GM19455 (cell line): ENCODE results near the gene FAM118B.

Source experiments
- ATAC-seq: cut with Tn5 transposase; IDR thresholded peaks from one replicate; pipeline ENCODE4 v1.9.1; 2021; ENCODE audit not compliant: unreplicated experiment

FAM118B gene

DNA sequence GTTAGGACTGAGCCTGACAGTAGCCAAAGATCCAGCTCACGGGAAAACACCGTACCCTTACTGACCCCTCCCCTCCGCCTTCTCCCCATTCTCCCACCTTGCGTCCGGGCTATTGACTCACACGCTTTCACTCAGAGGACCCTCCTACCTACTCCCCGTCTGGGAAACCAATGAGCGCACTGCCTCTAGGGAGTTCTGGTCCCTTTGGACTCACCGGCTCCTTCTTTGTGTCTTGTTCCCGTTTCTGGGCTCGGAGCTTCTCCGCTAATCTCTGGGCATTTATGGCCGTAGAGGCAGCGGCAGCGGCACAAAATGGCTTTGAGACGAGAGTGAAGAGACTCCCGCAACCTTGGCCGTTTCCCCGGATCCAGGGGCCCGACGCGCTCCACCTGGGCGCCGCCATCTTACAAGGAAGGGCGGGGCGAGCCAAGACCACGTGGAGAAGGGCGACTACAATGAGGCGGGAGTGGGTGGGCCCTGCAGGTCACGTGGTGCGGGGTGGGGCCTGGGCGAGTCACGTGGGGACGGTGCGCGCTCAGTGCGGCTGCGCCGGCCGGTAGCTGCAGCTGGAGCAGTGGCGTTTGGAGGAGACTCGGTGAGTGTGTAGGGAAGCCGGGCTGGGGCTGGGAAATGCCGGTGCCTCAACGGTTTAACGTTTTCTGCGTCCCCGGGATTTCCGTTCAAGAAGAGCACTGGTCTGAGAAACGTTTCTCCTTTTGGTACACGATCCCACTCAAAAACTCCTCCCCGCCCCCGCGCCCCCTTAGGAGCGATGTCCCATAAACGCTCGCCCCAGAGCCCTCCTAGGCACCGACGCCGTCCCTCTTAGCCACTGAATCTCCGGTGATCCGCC lies at the start of gene FAM118B, which contains the start of gene RPUSD4:
FAM118B (plus strand) TSS at position 547 of the 853 bp plus-strand sequence. CDS start 23,220 bp downstream, outside the sequence.
RPUSD4 (minus strand) TSS at position 415 of the 853 bp plus-strand sequence; CDS start at position 403, 12 bp downstream.
- ATAC-seq = peak; percentile 96

DNA sequence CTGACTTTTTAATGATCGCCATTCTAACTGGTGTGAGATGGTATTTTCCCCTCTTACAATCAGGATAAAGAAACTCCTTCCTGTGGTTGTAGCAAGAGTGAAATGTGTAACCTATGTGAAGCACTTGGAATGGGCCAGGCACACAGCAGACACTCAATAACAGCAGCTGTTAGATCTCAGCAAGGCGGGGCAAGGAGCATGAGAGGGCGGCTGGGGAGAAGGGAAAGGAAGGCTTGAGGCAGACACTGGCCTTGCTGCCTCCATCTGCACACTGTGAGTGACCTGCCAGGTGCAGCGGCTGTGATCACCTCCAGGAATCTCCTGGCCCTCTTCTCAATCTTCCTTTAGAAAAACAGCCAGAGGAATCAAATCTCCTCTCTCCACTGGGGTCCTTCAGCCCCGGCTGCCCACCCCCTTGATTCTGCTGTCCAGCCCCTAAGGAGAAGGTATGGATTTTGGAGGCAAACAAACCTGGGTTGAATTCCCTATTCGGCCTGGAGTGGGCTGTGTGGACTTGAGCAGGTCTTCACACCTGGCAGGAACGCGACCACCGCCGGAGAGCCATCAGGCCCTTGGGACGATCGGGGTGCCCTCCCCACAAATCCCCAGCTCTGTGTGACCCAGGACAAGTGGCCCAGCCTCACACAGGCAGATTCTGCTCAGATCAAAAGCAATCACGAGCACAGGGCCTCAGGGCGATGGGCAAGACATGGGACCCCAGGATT lies 49.1 kb upstream of the FAM118B start:
- ATAC-seq = no peak

DNA sequence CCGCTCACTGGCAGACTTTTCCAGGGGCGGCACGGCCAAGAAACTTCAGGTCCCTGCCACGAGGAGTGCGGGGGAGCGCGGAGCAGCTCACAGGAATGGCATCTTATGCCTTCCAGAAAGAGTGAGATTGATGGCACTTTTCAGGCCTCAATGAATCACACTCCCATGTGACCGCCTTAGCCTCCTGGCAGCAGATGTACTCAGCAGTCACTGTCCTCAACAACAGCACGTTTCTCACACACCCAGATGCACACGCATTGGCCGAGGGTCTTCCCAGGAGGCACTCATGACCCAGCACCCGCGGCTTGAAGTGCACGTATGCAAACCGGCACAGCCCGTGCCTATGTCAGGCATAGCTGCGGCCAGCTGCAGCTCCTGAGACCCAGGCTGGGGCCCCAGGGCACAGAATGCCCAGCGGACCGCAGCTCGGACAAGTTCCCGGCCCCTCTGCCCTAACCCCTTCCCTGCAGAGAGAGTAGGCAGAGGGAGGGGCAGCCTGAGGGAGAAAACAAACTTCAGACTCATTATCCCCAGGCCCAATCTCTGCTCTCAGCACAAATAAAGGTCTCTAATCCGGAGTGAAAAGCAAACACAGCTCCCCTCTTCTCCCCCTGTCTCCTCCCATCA lies 48.4 kb upstream of the FAM118B start:
- no peak for ATAC-seq

DNA sequence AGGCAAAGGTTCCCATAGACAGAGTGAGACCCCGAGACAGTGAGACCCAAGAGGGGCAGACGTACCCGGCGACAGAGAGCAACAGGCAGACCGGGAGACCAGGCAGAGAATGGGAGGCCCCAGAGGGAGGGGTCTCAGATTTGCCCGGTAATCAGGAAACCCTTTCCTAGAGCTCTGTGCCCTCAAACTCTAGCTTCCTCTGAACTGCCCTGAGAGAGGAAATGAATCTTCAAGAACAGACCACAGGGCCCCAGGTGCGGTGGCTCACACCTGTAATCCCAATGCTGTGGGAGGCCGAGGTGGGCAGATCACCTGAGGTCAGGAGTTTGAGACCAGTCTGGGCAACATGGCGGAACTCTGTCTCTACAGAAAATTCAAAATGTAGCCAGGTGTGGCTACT lies 47.8 kb upstream of the FAM118B start:
- ATAC-seq = no peak

DNA sequence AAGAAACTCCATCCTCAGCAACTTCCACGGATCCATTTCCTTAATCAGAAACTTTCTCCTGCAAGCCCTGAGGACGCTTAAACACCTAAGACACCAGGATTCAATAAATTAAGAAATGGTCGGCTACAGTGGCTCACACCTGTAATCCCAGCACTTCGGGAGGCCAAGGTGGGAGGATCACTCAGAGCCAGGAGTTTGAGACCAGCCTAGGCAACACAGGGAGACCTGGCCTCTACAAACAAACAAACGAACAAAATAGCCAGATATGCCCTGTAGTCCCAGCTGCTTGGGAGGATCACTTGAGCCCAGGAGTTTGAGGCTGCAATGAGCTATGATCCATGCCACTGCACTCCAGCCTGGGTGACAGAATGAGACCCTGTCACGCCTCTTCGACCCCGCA lies 46.8 kb upstream of the FAM118B start:
- no peak for ATAC-seq

DNA sequence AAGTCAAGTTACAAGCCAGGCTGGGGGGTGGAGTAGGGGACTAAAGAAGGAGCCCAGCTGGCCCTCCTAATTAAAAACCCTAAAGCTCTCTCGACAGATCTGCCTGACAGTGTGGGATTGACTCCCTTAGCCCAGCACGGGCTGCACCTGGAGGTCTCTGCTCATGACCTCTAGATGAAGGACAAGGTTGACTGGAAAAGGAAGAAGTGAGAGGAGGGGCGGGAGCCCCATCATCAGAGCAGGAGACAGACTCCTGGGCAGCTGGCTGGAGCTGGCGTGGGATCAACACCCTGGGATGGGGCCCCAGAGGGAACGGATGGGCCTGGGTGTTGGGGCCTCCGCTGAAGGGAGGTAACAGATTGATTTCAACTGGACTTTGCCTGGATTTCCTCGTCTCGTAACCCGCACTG lies 46.3 kb upstream of the FAM118B start:
- no peak for ATAC-seq

DNA sequence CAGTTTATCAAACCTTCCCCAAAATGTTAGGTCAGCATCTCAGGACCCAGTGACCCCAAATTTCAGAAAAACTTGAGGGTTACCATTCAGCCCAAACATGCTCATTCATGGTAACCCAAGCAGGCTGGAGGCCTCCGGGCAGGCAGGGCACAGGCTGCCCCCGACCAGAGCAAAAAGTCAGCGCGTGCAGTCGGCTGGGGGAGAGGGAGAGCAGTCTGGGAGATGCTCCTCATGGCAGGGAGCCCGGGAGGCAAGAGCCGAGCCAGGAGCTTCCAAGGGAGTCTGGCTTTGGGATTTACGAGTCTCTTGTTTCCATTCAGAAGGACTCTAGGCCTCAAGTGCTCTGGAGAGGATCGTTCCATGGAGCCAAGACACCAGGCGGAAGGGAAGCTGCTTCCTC lies 45.8 kb upstream of the FAM118B start:
- ATAC-seq = no peak

DNA sequence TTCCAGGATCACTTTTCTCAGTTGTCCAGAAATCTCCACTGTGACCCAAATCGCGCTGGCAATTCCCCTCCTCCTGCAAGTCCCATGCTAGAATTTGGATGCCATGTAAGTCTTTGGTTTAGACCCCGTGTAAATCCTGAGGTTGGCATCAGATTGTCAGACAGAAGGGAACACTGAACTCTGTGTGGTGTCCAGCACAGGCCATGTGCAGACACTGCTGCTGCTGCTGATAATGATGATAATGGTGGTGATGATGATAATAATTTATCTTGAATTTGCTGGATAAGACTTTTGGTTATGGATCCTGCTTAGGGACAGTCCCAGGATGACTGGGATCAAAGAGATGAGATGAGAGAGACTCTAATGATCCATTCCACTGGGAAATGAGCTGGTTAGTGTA lies 45.2 kb upstream of the FAM118B start:
- no peak for ATAC-seq

DNA sequence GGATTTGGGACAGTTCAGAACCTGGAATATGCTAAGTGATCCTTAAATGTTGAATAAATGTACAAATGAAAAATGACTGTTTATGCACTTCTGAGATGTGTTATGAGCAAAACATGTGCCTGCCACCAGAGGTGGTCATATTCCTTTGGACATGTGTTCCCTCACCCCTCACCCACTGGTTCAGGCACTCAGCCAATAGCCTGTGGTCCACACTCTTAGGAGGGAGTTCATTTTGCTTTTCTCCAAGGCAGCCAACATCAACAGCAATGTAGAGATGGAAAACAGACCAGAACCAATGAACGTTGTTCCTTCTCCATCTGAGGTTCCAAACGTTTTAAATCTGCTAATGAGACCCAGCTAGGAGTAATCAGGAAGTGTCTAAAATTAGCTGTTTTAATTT lies 44.1 kb upstream of the FAM118B start:
- no peak for ATAC-seq

DNA sequence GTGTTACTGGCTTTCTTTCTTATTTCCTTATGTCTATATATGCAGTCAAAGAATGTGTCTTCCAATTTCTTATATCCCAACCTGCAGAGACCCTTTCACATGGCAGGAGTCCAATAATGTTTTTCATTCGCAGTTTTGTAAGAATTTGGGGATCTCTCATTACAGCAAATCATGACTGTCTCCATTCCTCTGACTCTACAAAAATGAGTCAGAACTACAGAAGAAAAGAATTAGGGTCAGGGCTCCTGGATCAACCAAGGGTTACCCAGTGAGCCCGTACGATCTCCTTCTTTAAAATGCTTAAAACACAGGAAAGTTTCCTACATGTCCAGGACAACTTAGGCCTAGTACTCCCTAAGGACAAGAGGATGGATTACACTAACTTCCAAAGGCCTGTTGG lies 42.3 kb upstream of the FAM118B start:
- no peak for ATAC-seq

DNA sequence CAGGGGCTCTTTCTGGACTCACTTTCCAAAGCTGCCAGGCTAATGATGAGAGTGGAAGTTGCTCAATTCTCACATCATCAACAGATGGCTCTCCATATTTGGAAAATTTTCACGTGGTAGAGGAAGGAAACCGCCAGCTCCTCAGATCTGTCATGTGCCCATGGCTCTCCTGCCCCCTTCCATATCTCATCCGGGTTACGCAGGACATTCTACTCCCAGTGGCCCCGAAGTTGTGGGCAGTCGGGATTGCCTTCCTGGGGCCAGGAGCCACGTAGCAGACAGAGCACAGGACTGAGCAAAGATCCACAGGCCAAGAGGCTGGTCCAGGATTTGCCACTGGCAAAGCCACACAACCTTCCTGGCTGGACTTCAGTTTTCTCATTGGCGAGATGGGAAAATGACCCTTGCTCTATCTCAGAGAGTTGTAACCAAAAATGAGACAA lies 39.0 kb upstream of the FAM118B start:
- ATAC-seq = no peak

DNA sequence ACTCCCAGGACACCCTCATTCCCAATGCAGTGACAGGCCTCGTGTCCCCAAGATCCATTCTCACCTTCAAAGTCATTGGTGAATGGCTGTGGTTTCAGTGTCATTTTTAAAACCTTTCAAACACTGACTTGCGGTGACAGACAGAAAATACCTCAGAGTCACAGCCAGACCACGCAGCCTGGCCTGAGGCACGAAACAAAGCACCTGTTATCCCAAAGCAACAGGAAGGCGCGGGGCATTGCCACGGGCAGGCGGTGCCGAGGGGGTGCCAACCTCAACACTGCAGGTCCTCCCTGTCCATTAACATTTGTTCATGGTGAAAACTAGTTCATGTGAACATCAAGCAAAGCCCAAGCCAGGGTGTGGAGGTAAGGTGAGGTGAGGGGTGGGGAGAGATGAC lies 38.3 kb upstream of the FAM118B start:
- no peak for ATAC-seq

DNA sequence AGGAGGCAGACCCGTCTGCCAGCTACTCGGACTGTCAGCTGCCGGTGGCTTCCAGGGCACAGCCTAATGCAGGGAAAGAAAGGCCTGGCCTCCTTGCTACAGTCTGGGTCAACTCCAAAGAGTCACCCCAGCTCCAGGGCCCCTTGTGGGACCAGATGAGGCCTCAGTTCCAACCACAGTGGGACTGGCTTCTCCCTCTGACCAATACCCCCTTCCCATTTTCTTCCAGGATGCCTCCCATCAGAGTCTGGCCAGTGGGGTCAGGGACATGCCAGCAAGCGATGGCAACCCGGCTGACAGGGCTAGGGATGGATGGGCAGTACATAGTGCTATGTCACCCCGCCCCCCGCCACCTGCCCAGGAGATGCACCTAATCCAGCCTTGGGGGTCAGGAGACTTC lies 36.8 kb upstream of the FAM118B start:
- ATAC-seq = no peak

DNA sequence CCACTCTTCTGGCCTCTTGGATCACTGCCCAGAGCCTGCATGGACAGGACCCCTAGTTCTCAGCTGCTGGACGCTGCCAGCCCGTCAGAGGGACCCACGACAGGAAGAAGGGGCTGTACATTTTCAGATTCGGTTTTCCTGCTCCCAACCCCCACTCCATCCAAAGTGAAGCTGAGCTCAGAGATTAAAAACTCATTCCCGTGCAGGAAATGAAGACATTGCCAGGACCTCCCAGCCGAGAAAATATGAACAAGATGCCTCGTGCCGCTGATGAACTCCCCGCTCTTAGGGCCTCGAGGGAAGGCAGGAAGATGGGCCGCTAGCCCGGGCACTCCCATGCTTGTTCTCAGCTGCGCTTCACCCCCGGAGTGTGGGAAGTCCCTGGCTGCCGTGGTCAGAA lies 36.2 kb upstream of the FAM118B start:
- ATAC-seq = no peak

DNA sequence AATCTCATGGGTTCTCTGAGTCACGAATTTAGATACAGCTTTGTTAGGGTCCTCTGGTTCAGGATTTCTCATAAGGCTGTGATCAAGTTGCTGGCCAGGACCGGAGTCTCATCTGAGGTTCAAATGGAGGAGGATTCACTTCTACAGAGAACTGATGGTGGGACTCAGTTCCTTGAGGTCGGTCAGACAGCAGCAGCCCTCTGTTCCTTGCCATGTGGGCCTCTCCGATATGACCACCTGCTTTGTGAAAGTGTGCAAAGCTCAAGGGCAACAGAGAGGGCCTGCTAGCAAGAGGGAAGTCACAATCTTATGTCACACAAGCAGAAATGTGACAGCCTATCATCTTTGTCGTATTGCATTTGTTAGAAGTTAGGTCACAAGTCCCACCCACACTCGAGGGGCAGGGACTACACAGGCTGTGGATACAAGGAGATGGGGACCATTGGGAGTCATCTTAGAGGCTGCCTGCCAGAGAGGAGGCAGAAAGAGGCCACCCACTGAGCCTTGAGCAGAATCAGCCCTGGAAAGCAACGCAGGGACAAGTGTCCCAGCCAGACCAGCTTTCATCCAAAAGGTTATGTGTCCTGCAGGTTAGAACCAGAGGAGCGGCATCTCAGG lies 34.6 kb upstream of the FAM118B start:
- ATAC-seq = no peak

DNA sequence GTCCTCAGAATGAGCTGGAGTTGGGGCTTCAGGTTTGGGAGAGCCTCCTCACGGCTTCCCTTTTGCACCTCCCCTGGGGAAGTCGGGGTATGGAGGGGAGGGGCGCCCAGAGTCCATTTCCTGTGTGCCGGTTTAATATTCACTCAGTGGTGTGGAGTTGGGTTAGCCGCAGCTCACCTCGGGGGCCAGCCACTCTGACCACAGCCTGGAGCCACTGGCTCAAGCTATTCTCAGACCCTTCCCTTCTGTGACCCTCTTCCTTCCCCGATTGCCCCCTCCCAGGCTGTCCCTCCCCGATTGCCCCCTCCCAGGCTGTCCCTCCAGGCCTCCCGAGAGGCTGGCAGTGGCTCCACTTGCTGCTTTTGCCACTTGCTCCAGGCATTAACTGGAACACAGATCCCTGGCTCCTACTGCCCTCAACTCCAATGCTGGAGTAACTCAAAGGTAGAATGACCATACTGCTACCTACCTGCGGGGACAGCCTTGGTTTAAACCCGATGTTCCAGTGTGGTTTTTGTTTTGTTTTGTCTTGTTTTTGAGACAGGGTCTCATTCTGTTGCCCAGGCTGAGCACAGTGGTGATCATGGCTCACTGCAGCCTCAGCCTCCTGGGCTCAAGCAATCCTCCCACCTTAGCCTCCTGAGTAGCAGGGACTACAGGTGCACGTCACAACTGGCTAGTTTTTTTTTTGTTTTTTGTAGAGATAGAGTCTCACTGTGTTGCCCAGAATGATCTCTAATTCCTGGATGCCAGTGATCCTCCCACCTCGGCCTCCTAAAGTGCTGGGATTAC lies 29.4 kb upstream of the FAM118B start:
- ATAC-seq = no peak

DNA sequence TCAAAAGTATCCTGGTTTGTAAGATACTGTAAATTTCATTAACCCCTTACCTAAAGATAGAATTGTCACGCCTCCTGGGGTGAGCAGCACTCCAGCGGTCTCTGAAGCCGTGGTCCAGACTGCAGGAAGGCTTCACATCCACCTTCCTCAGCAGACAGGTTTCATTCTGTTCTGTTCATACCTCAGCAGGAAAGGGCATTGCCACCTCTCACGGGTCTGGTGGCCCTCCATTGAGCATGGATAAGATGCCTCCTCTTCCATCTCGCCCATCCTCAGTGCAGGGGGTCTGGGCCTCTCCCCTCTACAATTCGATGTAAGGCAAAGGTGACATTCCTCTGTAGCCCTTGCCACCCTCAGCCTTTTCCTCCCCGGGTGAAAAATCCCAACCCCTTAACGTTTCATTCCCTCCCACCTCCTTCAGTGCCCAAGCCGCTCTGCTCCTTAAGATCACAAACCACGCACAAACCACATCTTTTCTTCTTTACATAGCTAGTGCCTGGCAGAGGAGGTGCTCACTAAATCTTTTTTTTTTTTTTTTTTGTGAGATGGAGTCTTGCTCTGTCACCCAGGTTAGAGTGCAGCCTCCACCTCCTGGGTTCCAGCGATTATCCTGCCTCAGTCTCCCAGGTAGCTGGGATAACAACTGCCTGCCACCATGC lies 28.7 kb upstream of the FAM118B start:
- no peak for ATAC-seq

DNA sequence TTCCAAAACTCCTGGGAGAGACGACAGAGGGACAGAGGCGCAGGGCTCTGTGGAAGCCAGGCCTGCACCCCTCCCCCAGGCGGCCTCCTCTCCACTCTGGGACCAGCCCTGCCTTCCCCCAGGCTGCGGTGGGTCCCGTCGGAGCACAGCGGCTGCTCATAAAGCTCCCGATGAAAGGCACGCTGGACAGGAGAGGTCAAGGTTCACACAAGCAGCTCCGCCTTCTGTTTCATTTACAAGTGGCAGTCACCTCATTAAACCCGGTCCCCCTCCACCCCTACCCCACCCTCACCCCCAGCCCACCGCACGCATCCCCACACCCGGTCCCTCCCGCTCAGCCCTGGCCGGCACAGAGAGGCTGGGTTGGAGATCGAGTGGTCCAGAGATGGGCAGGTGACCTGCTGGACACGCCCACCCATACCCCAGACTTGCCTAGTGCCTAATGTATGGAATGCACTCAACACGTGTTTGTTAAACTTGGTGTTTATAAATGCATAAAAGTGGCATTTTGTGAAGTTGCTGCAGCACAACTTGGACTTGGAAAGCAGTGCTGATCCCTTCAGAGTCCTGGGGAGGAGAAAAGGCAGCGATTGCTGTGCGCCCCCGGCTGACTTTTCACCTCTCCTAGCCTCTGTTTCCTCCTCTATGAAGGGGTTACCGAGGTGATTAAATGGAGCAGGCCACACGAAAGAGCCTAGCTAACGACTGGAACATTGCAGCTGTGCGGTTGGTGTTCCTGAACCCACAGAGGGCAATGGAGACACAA lies 26.1 kb upstream of the FAM118B start:
- ATAC-seq = no peak

DNA sequence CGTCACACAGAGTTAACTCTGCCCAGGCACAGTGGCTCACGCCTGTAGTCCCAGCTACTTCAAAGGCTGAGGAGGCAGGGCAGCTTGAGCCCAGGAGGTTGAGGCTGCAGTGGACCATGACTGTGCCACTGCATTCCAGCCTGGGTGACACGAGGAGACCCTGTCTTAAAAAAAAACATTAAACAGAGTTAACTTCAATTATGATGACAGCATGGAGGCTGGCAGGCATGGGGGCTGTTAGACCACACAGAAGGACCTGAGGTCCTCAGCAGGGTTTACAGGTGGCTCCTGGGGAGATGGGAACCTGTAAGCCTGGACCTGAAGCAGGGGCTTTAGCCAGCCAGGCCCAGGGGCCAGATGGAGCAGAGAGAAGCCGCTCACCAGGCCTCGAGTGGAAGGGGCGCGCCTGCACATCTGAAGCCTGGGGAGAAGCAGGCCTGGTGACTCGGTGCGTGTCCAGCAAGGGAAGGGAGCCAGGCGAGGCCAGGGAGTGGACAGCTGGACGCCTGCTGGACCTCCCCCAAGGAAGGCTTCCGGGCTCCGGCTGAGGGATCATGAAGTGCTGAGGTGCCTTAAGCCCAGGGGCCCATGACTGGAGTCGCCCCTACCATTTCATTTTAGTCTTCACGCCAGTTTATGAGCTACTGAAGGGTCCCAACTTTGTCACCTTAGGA lies 25.4 kb upstream of the FAM118B start:
- ATAC-seq = no peak
